ENCODE data around the gene ACADS. TPM values are rescaled to one million over a fixed set of nuclear protein-coding genes. Genes with fewer than 3 reads are reported as not detected.

The ACADS gene
- total and polyA plus RNA-seq, 9 of the 15 experiments (the other 6 are each of a cell fraction or from before 2014, with no cell fraction given), result 0.06 to 20.3 (median 8.8) TPM

- TF ChIP-seq, protein P1, sequence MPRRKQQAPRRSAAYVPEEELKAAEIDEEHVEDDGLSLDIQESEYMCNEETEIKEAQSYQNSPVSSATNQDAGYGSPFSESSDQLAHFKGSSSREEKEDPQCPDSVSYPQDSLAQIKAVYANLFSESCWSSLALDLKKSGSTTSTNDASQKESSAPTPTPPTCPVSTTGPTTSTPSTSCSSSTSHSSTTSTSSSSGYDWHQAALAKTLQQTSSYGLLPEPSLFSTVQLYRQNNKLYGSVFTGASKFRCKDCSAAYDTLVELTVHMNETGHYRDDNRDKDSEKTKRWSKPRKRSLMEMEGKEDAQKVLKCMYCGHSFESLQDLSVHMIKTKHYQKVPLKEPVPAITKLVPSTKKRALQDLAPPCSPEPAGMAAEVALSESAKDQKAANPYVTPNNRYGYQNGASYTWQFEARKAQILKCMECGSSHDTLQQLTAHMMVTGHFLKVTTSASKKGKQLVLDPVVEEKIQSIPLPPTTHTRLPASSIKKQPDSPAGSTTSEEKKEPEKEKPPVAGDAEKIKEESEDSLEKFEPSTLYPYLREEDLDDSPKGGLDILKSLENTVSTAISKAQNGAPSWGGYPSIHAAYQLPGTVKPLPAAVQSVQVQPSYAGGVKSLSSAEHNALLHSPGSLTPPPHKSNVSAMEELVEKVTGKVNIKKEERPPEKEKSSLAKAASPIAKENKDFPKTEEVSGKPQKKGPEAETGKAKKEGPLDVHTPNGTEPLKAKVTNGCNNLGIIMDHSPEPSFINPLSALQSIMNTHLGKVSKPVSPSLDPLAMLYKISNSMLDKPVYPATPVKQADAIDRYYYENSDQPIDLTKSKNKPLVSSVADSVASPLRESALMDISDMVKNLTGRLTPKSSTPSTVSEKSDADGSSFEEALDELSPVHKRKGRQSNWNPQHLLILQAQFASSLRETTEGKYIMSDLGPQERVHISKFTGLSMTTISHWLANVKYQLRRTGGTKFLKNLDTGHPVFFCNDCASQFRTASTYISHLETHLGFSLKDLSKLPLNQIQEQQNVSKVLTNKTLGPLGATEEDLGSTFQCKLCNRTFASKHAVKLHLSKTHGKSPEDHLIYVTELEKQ (CRISPR knock-in tag; IDR thresholded peaks at IDR 0.05), result no peak
- no peak for TF ChIP-seq FOXK2 (conservative IDR thresholded peaks at IDR 0.05 in 1 of 2, IDR thresholded peaks at IDR 0.05 in 1 of 2; ENCODE audit: low read depth in 2 of 2)
- no peak for TF ChIP-seq KLF10 (CRISPR knock-in tag; IDR thresholded peaks at IDR 0.05)
- peak; percentile 18; the same call in 1 of the 2 replicates for TF ChIP-seq TEAD4 (IDR thresholded peaks at IDR 0.05; ENCODE audit: low read length)
- no peak for TF ChIP-seq TEAD4 (CRISPR knock-in tag; IDR thresholded peaks at IDR 0.05; ENCODE audit: borderline replicate concordance)
- no peak for TF ChIP-seq CREB1 (IDR thresholded peaks at IDR 0.05)
- no peak for TF ChIP-seq CREB1 (CRISPR knock-in tag; IDR thresholded peaks at IDR 0.05)
- peak; percentile 42; the same call in 1 of the 2 replicates for TF ChIP-seq MAFF (IDR thresholded peaks at IDR 0.05; ENCODE audit: low read length)
- TF ChIP-seq ZFX (CRISPR knock-in tag; IDR thresholded peaks at IDR 0.05), result peak; percentile 47
- TF ChIP-seq DMBX1 (CRISPR knock-in tag; IDR thresholded peaks at IDR 0.05; ENCODE audit: borderline replicate concordance), result 0 out of 2 replicates have a peak, but pooled peaks have one; percentile 17
- no peak for TF ChIP-seq FUS (optimal IDR thresholded peaks at IDR 0.05; ENCODE audit: low read depth, low read length)
- no peak for TF ChIP-seq ZBTB2 (IDR thresholded peaks at IDR 0.05)
- no peak for TF ChIP-seq CHD4 (IDR thresholded peaks at IDR 0.05; ENCODE audit: insufficient read depth, insufficient replicate concordance, low read depth, low read length, poor library complexity, severe bottlenecking)
- TF ChIP-seq ATF1 (CRISPR knock-in tag; IDR thresholded peaks at IDR 0.05), result no peak
- TF ChIP-seq ATF1 (tag; IDR thresholded peaks at IDR 0.05), result no peak
- TF ChIP-seq NFE2 (IDR thresholded peaks at IDR 0.05; ENCODE audit: low read depth), result peak; percentile 83
- TF ChIP-seq BHLHE40 (IDR thresholded peaks at IDR 0.05; ENCODE audit: low read length), result 0 out of 2 replicates have a peak, but pooled peaks have one; percentile 10
- no peak for TF ChIP-seq ZNF583 (CRISPR knock-in tag; IDR thresholded peaks at IDR 0.05)
- TF ChIP-seq NCOR1 (IDR thresholded peaks at IDR 0.05), result no peak
- TF ChIP-seq USF1 (CRISPR knock-in tag; IDR thresholded peaks at IDR 0.05), result no peak
- no peak for TF ChIP-seq E2F1 (CRISPR knock-in tag; IDR thresholded peaks at IDR 0.05)
- TF ChIP-seq TAL1 (IDR thresholded peaks at IDR 0.05), result peak; percentile 32; the same call in 1 of the 2 replicates
- no peak for TF ChIP-seq WHSC1 (IDR thresholded peaks at IDR 0.05; ENCODE audit: low read length)
- peak; percentile 80 for TF ChIP-seq ZNF316 (IDR thresholded peaks at IDR 0.05)
- TF ChIP-seq TCF3 (CRISPR knock-in tag; IDR thresholded peaks at IDR 0.05), result peak; percentile 55
Measured at GRCh38 chr12:120720234-120720986, 5.2 kb upstream of the ACADS start (continued).

Measured in K562 (cell line).